Heart left ventricle (tissue), 16 donors: ENCODE data around the gene STARD3. TPM values are rescaled to one million over a fixed set of nuclear protein-coding genes. Genes with fewer than 3 reads are reported as not detected.

ENCODE experiments used
- ATAC-seq, 4 donors: fragments of 200-7000 bp; cut with Tn5 transposase; one replicate each; pipeline ENCODE4 v1.9.1; 2020 to 2022; ENCODE audit warnings: moderate library complexity in 4 of 4, mild to moderate bottlenecking in 3 of 4, moderate number of reproducible peaks in 1 of 4
- DNase-seq, 5 donors: peaks; one replicate each; pipeline ENCODE4 v3.0.0-alpha.2; 2020
- H3K27ac ChIP-seq, 12 donors: fragments of 200-600 bp; sonication (generic) in 4 of 12; one replicate each; pipeline versions ENCODE4 v1.5.0 to v1.8.0; 2016 to 2022; ENCODE audit warnings: mild to moderate bottlenecking in 2 of 12
- H3K27me3 ChIP-seq, 9 donors: fragments of 200-600 bp; sonication (generic) in 2 of 9; one replicate each; pipeline versions ENCODE4 v1.5.1 to v1.8.0; 2016 to 2022; ENCODE audit warnings: mild to moderate bottlenecking in 3 of 9
- H3K36me3 ChIP-seq, 9 donors: fragments of 200-600 bp; sonication (generic) in 2 of 9; one replicate each; pipeline versions ENCODE4 v1.5.0 to v1.8.0; 2018 to 2022; ENCODE audit warnings: mild to moderate bottlenecking in 2 of 9
- H3K4me1 ChIP-seq, 12 donors: fragments of 200-600 bp; sonication (generic) in 4 of 12; one replicate each; pipeline versions ENCODE4 v1.5.0 to v1.8.0; 2016 to 2022; ENCODE audit warnings: mild to moderate bottlenecking in 3 of 12
- H3K4me3 ChIP-seq, 12 donors: fragments of 200-600 bp; sonication (generic) in 4 of 12; one replicate each; pipeline versions ENCODE4 v1.5.0 to v1.8.0; 2017 to 2022; ENCODE audit warnings: mild to moderate bottlenecking in 9 of 12, moderate library complexity in 4 of 12
- H3K9me3 ChIP-seq, 12 donors: fragments of 200-600 bp; sonication (generic) in 4 of 12; one replicate each; pipeline versions ENCODE4 v1.5.0 to v1.8.0; 2016 to 2022; ENCODE audit warnings: mild to moderate bottlenecking in 1 of 12
- POLR2A ChIP-seq, 2 donors: fragments of 450-650 bp; IDR thresholded peaks; one replicate each; pipeline ENCODE4 v1.6.1; 2017; ENCODE audit warnings: antibody characterized with exemption in 2 of 2, mild to moderate bottlenecking in 2 of 2, moderate library complexity in 2 of 2
- WGBS, 4 donors: extraction: QIAGEN DNeasy Blood & Tissue Kit in 2 of 4; methylation state at CpG; one replicate each; pipeline versions ENCODE4 v1.1.5 to v1.1.7; 2013 to 2018; 5-methylcytosine and 5-hydroxymethylcytosine counted together
- intact Hi-C, 10 donors: fragments of 100-400 bp; cut with DNase I; formaldehyde crosslinking; loops; one replicate each; pipeline versions ENCODE4 v1.11.1 to v1.14.2; 2022
- polyA plus RNA-seq, 2 donors: library from polyadenylated mRNA; stranded (reverse); fragments of 200-250 nt; gene quantifications; one replicate each; pipeline ENCODE4 v1.2.3, GENCODE V29; 2013
- total RNA-seq, 9 donors: library from RNA; depleted of rRNA in 2 of 9; stranded (reverse); fragments of >200 nt in 2 of 9; fragmentation: NEBNext Ultra II Directional in 3 of 9; extraction: Animal tissue kit (Norgen Biotek cat#: 25700) in 3 of 9; gene quantifications; one replicate each; pipeline versions ENCODE4 v1.1.0 to v1.2.4, GENCODE V29; 2016 to 2023
- TF ChIP-seq, protein P1 (sequence below), 12 donors: fragments of 200-600 bp; sonication (generic) in 4 of 12; IDR thresholded peaks; one replicate each; pipeline versions ENCODE4 v1.5.0 to v1.8.0; 2018 to 2022; ENCODE audit warnings: antibody characterized with exemption in 12 of 12, mild to moderate bottlenecking in 5 of 12
- donor health status: ischemic (EF 13 %, LVEDD 7.1; RV severe dilation, severe dysfunction).
- donor health status: healthy with polysubstance abuse.
- donor health status: DM: no; HTN: yes; CAD: no.
- donor health status: DM: no; HTN: no; CAD: no.
- donor health status: ischemic (EF 25% LVEDD 6.9; RV normal size, moderate dysfunction).
- donor health status: ischemic (EF 25% LVEDD 5.7; RV mildly dilated, moderate dysfunction).
- donor health status: healthy.
- donor health status: DM: yes; HTN: yes; CAD: no.
- donor health status: ischemic (EF 35%, LVEDD 5.7; RV mildly dilated, moderate dysfunction).
- donor health status: nonischemic (EF 11% LVEDD 7.7; RV severe dilation, severe dysfunction).
- donor health status: DM: yes; HTN: yes; CAD: no.
- donor health status: PGD.
- donor health status: ischemic (EF 29% LVEDD 5.4; RV normal size, mild dysfunction).
- donor health status: nonischemic (EF 23%, LVEDD 6.1; RV moderate dilation, normal function).

The STARD3 gene
- total and polyA plus RNA-seq, 11 donors: 14.1 to 57.2 (median 24.2) TPM

DNA sequence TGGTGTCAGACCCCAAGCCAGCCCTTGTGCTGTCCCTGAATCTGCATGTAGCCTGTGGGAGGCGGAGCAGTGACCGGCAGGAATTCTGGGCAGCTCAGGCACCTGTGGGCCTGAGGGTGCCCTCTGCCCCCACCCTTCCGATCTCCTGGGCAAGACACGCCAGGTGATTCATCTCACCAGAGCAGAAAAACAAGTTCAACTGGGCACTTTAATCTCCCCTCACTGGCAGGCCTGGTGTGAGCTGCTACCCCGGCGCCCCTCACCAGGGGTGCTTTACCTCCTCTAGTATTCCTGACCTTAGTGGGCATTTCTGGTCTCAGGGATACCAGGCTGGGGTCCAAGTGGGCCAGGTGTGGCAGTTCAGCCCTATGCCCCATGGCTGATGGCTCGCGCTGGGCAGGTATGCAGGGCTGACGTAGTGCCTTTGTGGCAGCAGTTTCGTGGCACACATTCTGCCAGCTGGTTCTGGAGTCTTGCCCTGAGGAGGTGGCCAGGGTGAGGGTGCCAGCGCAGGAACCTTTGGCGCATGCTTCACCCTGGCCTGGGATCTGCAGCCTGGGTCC lies 68.9 kb downstream of the STARD3 start:
- no peaks in the 10 kb centered on the region for H3K27me3 ChIP-seq
- peak overlapping the region; percentile 40 to 94 (median 74) for H3K27ac ChIP-seq
- no peak overlapping the region for H3K4me3 ChIP-seq
- no peaks in the 10 kb centered on the region for H3K9me3 ChIP-seq
- ATAC-seq (peak; percentile 51 to 82 (median 68)), DNase-seq (peak in 4 of 5 donors; percentile 59 to 72 (median 68))
- TF ChIP-seq, protein P1, sequence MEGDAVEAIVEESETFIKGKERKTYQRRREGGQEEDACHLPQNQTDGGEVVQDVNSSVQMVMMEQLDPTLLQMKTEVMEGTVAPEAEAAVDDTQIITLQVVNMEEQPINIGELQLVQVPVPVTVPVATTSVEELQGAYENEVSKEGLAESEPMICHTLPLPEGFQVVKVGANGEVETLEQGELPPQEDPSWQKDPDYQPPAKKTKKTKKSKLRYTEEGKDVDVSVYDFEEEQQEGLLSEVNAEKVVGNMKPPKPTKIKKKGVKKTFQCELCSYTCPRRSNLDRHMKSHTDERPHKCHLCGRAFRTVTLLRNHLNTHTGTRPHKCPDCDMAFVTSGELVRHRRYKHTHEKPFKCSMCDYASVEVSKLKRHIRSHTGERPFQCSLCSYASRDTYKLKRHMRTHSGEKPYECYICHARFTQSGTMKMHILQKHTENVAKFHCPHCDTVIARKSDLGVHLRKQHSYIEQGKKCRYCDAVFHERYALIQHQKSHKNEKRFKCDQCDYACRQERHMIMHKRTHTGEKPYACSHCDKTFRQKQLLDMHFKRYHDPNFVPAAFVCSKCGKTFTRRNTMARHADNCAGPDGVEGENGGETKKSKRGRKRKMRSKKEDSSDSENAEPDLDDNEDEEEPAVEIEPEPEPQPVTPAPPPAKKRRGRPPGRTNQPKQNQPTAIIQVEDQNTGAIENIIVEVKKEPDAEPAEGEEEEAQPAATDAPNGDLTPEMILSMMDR (IDR thresholded peaks at IDR 0.05): no peak
- no peak for TF ChIP-seq POLR2A (IDR thresholded peaks at IDR 0.05)
- peaks cover 0 to 40% (median 37%) of the 10 kb centered on the region in 9 donors for H3K36me3 ChIP-seq
- intact Hi-C loops: no loop called here
- 48 to 79% (median 54%) methylated on average over 9 to 12 of the region's 12 CpGs for WGBS, 4 donors
- H3K4me1 ChIP-seq: peaks cover 0 to 60% (median 31%) of the 10 kb centered on the region in 12 donors

DNA sequence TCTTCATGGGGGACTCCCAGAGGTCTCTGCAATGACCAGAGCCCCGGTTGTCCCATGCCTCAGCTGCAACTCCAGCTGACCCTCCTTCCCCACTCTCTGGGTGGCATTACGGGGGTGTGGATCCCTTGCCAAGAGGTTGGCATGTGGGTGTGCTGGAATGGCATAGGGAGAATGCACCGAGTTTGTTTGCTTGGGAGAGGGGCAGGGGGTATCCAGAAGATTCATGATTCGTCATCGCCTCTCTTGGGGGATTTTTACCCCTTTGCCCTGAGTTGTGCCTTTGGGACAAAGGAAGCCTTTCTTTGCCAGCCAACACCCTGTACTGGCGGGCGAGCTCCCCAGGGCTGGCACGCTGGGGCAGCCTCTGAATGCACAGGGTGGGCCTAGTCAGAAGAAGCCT lies 69.4 kb downstream of the STARD3 start:
- Histone ChIP-seq H3K36me3 (peaks cover 0 to 46% (median 42%) of the 10 kb centered on the region in 9 donors), H3K27me3 (no peaks in the 10 kb centered on the region), H3K4me3 (no peak overlapping the region), H3K4me1 (peaks cover 0 to 55% (median 26%) of the 10 kb centered on the region in 12 donors), H3K9me3 (no peaks in the 10 kb centered on the region), H3K27ac (peak overlapping the region in 8 of 12 donors; percentile 61 to 94 (median 76))
- ATAC-seq (no peak), DNase-seq (no peak)
- 45 to 80% (median 65%) methylated on average over 2 to 8 of the region's 8 CpGs for WGBS, 4 donors
- TF ChIP-seq, protein P1 (IDR thresholded peaks at IDR 0.05): no peak
- no peak for TF ChIP-seq POLR2A (IDR thresholded peaks at IDR 0.05)
- intact Hi-C loops: no loop called here

DNA sequence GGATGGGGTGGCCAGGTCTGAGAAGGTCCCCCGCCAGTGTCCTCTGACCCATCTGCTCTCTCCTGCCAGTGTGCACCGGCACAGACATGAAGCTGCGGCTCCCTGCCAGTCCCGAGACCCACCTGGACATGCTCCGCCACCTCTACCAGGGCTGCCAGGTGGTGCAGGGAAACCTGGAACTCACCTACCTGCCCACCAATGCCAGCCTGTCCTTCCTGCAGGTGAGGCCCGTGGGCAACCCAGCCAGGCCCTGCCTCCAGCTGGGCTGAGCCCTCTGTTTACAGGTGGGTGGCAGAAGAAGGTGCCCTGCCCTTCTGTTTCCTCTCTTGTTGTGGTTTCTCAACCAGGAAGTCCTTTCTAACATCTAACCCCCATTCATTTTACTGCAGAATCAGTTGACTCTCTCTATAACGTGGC lies 70.0 kb downstream of the STARD3 start:
- peaks cover 0 to 51% (median 47%) of the 10 kb centered on the region in 9 donors for H3K36me3 ChIP-seq
- intact Hi-C loops: no loop called here
- 77 to 85% (median 83%) methylated on average over 7 of the region's 7 CpGs for WGBS, 4 donors
- H3K9me3 ChIP-seq: no peaks in the 10 kb centered on the region
- DNase-seq: peak in 1 of 5 donors; percentile 45
- H3K4me1 ChIP-seq: peaks cover 0 to 50% (median 24%) of the 10 kb centered on the region in 12 donors
- ATAC-seq: no peak
- H3K27ac ChIP-seq: peak overlapping the region in 2 of 12 donors; percentile 73 to 75
- no peak overlapping the region for H3K4me3 ChIP-seq
- TF ChIP-seq, protein P1 (IDR thresholded peaks at IDR 0.05): no peak
- no peak for TF ChIP-seq POLR2A (IDR thresholded peaks at IDR 0.05)
- H3K27me3 ChIP-seq: no peaks in the 10 kb centered on the region

DNA sequence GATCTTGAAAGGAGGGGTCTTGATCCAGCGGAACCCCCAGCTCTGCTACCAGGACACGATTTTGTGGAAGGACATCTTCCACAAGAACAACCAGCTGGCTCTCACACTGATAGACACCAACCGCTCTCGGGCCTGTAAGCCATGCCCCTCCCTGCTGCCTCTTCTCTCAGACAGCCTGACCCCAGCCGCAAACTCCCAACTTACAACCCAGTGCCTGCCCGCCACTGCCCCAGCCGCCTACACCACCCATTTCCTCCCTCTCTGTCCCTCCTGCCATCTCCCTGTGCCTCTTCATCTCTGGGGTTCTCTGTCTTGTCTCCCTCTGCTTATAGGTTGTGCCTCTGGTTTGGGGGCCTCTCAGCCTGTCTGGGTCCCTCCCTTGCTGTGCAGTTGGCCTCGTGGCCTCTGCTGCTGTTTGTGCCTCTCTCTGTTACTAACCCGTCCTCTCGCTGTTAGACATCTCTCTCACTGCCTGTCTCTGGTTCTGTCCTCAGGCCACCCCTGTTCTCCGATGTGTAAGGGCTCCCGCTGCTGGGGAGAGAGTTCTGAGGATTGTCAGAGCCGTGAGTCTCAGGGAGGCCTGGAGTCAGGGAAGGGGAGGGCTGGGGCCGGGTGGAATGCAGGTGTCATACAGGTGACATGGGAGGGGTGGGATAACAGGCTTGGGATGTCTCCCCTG lies 72.5 kb downstream of the STARD3 start:
- no peaks in the 10 kb centered on the region for H3K9me3 ChIP-seq
- no peak overlapping the region for H3K27ac ChIP-seq
- WGBS, 4 donors: 83 to 87% (median 86%) methylated on average over 14 of the region's 14 CpGs
- no peak for DNase-seq
- no peaks in the 10 kb centered on the region for H3K27me3 ChIP-seq
- H3K4me3 ChIP-seq: no peak overlapping the region
- peaks cover 0 to 76% (median 70%) of the 10 kb centered on the region in 9 donors for H3K36me3 ChIP-seq
- TF ChIP-seq POLR2A (IDR thresholded peaks at IDR 0.05): no peak
- TF ChIP-seq, protein P1 (IDR thresholded peaks at IDR 0.05): no peak
- intact Hi-C loops: no loop called here
- peaks cover 0 to 27% (median 19%) of the 10 kb centered on the region in 12 donors for H3K4me1 ChIP-seq
- no peak for ATAC-seq
